Activated naive CD8-positive, alpha-beta T cell (primary cell): ENCODE results near the gene RIGI.
A peak's percentile ranks its signal among the peaks of the same experiment; 100 is the strongest.

Experiments used
- H3K27ac Mint-ChIP-seq: one replicate; pipeline ENCODE4 v1.8.0; 2021; ENCODE audit warnings: mixed read lengths
- H3K27me3 Mint-ChIP-seq: one replicate; pipeline ENCODE4 v1.8.0; 2021; ENCODE audit warnings: mixed read lengths
- H3K36me3 Mint-ChIP-seq: one replicate; pipeline ENCODE4 v1.8.0; 2021; ENCODE audit warnings: mixed read lengths
- H3K4me1 Mint-ChIP-seq: one replicate; pipeline ENCODE4 v1.8.0; 2021; ENCODE audit warnings: low read depth, mixed read lengths
- H3K4me3 Mint-ChIP-seq: one replicate; pipeline ENCODE4 v1.8.0; 2021; ENCODE audit warnings: mild to moderate bottlenecking, mixed read lengths
- H3K9me3 Mint-ChIP-seq: one replicate; pipeline ENCODE4 v1.8.0; 2021; ENCODE audit warnings: low read depth, mixed read lengths

RIGI gene

DNA sequence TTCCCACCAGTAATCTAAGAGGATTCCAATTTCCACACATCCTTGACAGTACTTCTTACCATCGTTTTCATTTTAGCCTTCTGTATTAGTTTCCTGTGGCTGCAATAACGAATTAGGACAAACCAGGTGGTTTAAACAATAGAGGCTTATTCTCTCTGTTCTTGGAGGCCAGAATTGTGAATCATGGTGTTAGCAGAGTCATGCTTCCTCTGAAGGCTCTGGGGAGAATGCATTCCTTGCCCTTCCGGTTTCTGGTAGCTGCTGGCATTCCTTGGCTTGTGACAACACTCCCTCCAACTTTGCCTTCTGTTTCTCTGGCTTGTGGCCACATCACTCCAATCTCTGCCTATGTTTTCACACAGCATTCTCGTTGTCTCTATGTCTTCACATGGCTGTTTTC lies 23.5 kb downstream of the RIGI start:
- H3K36me3 Mint-ChIP-seq: peaks cover 19% of the 10 kb centered on the region
- H3K4me3 Mint-ChIP-seq: no peak overlapping the region
- H3K27ac Mint-ChIP-seq: no peak overlapping the region

DNA sequence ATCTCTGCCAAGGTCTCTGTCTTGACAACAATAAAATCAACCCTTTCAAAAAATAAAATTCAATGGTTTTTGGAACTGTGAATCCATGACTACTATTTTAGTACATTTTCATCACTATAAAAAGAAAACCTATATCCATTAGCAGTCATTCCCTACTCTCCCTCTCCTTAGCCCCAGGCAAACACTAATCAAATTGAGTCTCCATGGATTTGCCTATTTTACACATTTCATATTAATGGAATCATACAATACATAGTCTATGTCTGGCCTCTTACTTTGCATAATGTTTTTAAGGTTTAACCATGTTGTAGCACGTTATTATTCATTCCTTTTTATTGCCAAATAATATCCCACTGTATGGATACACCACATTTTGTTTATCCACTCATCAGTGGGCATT lies 24.1 kb downstream of the RIGI start:
- Mint-ChIP-seq H3K27me3 (no peaks in the 10 kb centered on the region), H3K9me3 (no peaks in the 10 kb centered on the region), H3K27ac (no peak overlapping the region), H3K4me3 (no peak overlapping the region), H3K36me3 (peaks cover 19% of the 10 kb centered on the region), H3K4me1 (no peaks in the 10 kb centered on the region)

More for the DNA sequence above, 23.5 kb downstream of the RIGI start:
- no peaks in the 10 kb centered on the region for H3K9me3 Mint-ChIP-seq
- H3K4me1 Mint-ChIP-seq: no peaks in the 10 kb centered on the region
- no peaks in the 10 kb centered on the region for H3K27me3 Mint-ChIP-seq

DNA sequence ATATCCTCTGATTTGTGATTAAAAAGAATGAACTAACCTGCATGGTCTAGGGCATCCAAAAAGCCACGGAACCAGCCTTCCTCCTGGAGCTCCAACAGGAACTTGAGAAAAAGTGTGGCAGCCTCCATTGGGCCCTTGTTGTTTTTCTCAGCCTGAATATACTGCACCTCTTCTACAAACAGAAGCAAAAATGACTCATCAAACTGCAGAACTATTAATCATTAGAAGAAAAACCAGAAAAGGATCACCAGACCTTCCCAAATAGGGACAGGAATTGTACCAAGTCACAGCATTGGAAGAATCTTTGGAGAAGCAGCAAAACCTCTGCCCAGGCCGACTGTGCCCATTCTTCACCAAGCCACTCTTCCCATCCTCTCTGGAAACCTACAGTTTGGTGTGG lies 25.2 kb downstream of the RIGI start:
- no peak overlapping the region for H3K27ac Mint-ChIP-seq
- peaks cover 24% of the 10 kb centered on the region for H3K36me3 Mint-ChIP-seq
- no peak overlapping the region for H3K4me3 Mint-ChIP-seq
- no peaks in the 10 kb centered on the region for H3K4me1 Mint-ChIP-seq
- H3K27me3 Mint-ChIP-seq: no peaks in the 10 kb centered on the region
- H3K9me3 Mint-ChIP-seq: no peaks in the 10 kb centered on the region

DNA sequence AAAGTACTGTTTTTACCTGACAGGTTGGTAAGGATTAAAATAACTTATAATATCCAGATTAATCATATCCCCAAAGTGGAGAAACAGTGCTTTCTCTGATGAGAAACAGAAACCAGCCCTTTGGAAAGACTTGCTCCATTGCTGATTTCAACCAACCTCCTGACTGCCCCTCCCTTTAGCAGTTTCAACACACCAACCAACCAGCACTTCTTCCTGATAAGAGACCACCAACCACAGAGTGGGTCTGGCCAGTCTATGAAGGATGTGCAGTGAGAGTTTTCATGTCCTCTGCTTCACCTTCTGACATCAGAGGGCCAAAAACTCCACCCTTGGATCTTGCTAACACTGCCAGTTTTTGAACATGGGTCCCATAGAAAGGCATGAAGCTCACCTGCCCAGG lies 28.1 kb downstream of the RIGI start:
- Mint-ChIP-seq H3K27ac (no peak overlapping the region), H3K27me3 (no peaks in the 10 kb centered on the region), H3K4me1 (no peaks in the 10 kb centered on the region), H3K36me3 (peaks cover 24% of the 10 kb centered on the region), H3K9me3 (no peaks in the 10 kb centered on the region), H3K4me3 (no peak overlapping the region)

DNA sequence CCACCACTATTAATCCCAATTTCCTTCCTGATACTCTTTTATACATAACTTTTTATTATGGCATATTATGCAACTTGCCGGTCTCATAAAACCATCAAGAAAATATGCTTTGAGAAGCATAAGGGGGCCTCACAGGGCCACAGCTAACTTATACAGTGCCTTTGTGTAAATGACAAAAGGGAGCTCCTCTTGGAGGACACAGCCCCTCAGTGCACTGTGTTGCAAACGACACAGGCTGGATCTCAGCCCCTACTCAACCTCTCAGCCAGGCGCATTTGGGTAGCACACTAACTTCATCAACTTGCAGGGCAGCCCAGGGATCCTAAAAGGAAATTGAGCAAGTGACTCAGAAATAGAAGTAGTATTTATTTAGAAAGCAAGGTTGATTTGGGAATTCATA lies 35.4 kb downstream of the RIGI start:
- Mint-ChIP-seq H3K4me1 (no peaks in the 10 kb centered on the region), H3K27ac (no peak overlapping the region), H3K9me3 (no peaks in the 10 kb centered on the region), H3K36me3 (peaks cover 12% of the 10 kb centered on the region), H3K27me3 (no peaks in the 10 kb centered on the region), H3K4me3 (no peak overlapping the region)

DNA sequence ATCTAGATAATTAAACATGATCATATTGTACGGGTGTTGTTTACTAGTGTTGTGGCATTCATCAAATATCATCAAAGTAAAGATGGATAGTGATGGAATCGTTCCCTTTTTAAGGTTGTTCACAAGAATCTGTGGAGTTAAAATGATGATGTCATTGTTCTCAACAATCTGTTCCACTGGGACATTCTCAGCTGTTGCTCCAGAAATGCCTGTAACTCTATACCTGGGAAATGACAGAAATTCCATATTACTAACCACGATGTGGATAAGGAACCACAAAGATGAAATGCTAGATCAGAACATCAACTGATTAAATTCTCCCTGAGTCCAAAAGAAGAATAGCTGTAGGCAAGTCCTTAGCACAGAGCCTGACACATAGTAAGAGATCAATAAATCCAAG lies 38.0 kb downstream of the RIGI start:
- H3K36me3 Mint-ChIP-seq: peaks cover 18% of the 10 kb centered on the region

DNA sequence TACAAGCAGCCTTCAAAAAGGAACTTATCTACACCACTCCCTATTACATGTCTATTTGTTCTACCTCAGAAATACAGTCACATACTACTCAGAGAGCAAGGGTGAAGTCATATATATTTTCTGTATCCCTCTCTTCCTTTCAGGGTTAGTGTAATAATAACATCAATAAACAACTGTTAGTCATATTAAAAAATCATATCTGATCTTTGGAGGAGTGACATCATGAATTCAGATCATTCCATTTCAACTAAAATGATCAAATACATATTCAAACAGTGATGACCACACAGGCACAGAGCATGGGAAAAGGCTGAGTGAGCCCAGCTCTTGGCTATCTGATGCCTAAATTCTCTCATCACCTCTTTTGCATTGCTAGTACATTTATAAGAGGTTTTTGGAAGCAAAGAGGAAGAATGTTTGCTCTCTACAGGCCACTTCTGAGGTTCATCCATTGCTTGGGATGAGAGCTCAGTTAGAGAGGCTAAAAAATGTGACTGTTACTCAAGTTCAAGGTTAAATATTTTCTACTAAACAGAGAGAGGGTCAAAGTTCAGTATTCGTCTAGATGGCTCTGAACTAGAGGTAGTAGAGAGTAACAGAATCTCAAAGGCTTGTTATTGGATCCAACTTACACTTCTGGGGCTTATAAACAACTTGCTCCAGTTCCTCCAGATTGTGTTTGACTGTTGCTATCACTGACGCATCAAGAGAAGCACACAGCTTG lies 39.0 kb downstream of the RIGI start:
- Mint-ChIP-seq H3K27me3 (no peaks in the 10 kb centered on the region), H3K4me3 (no peak overlapping the region), H3K27ac (peak overlapping the region; percentile 41), H3K36me3 (peaks cover 19% of the 10 kb centered on the region), H3K4me1 (no peaks in the 10 kb centered on the region), H3K9me3 (no peaks in the 10 kb centered on the region)

More for the DNA sequence above, 38.0 kb downstream of the RIGI start:
- H3K4me1 Mint-ChIP-seq: no peaks in the 10 kb centered on the region
- H3K9me3 Mint-ChIP-seq: no peaks in the 10 kb centered on the region
- H3K4me3 Mint-ChIP-seq: no peak overlapping the region
- no peak overlapping the region for H3K27ac Mint-ChIP-seq
- H3K27me3 Mint-ChIP-seq: no peaks in the 10 kb centered on the region

DNA sequence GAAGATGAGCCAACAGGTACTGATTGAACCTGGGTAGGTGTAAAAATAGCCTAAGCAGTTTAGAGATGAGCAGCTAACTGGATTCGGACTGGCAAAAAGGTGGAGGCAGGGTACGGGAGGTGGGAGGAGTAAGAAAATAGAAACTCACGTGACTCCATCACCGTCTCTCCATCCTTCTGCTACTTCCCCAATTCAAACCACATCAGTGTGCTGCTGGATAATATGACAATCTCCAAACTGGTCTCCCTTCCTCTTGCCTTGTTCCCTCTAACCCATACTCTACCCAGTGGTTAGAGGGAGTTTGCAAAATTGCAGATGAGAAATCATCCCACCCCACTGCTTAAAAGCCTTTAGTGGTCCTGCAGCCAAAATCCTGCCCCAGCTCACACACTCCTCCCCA lies 42.7 kb downstream of the RIGI start:
- peaks cover 19% of the 10 kb centered on the region for H3K36me3 Mint-ChIP-seq
- no peaks in the 10 kb centered on the region for H3K27me3 Mint-ChIP-seq
- no peaks in the 10 kb centered on the region for H3K4me1 Mint-ChIP-seq
- no peaks in the 10 kb centered on the region for H3K9me3 Mint-ChIP-seq
- H3K27ac Mint-ChIP-seq: no peak overlapping the region
- H3K4me3 Mint-ChIP-seq: no peak overlapping the region
